ENCODE results near the gene PPIAL4G.
"Not testable (repeated sequence)": the region's sequence is repeated elsewhere in the genome, so short reads cannot be mapped to it uniquely, and the experiment has no call there.

Gene PPIAL4G

GRCh38 chr1:148483029-148483428 is at the start of gene PPIAL4G:
Gene PPIAL4G (minus strand): TSS chr1:148483302. CDS start chr1:148483252, 50 bp downstream.
- DNase-seq (ENCODE audit: low read depth) = not testable (repeated sequence)

GRCh38 chr1:148532158-148532557 is 49.1 kb upstream of the PPIAL4G start:
- DNase-seq (ENCODE audit: low read depth) = not testable (repeated sequence)

GRCh38 chr1:148529101-148529567 is 46.0 kb upstream of the PPIAL4G start:
- peak; percentile 25 for DNase-seq (ENCODE audit: low read depth)

GRCh38 chr1:148528591-148528990 is 45.5 kb upstream of the PPIAL4G start:
- DNase-seq (ENCODE audit: low read depth) = not testable (repeated sequence)

- DNase-seq (ENCODE audit: low read depth) = not testable (repeated sequence)
Observed at GRCh38 chr1:148526587-148526986, 43.5 kb upstream of the PPIAL4G start.

- DNase-seq (ENCODE audit: low read depth) = not testable (repeated sequence)
Observed at GRCh38 chr1:148523205-148524144, 40.4 kb upstream of the PPIAL4G start.

GRCh38 chr1:148522561-148523204 is 39.6 kb upstream of the PPIAL4G start:
- peak; percentile 83 for DNase-seq (ENCODE audit: low read depth)

- peak; percentile 35 for DNase-seq (ENCODE audit: low read depth)
Observed at GRCh38 chr1:148522072-148522471, 39.0 kb upstream of the PPIAL4G start.

GRCh38 chr1:148514310-148514709 is 31.2 kb upstream of the PPIAL4G start:
- not testable (repeated sequence) for DNase-seq (ENCODE audit: low read depth)

GRCh38 chr1:148512571-148513184 is 29.6 kb upstream of the PPIAL4G start:
- DNase-seq (ENCODE audit: low read depth) = not testable (repeated sequence)

- DNase-seq (ENCODE audit: low read depth) = not testable (repeated sequence)
Observed at GRCh38 chr1:148493933-148494332, 10.8 kb upstream of the PPIAL4G start.

- DNase-seq (ENCODE audit: low read depth) = not testable (repeated sequence)
Observed at GRCh38 chr1:148481134-148481533, 2.0 kb downstream of the PPIAL4G start.

GRCh38 chr1:148459694-148460093 is 23.4 kb downstream of the PPIAL4G start:
- DNase-seq (ENCODE audit: low read depth) = not testable (repeated sequence)

GRCh38 chr1:148458901-148459581 is 24.1 kb downstream of the PPIAL4G start:
- not testable (repeated sequence) for DNase-seq (ENCODE audit: low read depth)

GRCh38 chr1:148458398-148458797 is 24.7 kb downstream of the PPIAL4G start:
- DNase-seq (ENCODE audit: low read depth) = not testable (repeated sequence)

GRCh38 chr1:148452845-148453244 is 30.3 kb downstream of the PPIAL4G start:
- DNase-seq (ENCODE audit: low read depth) = not testable (repeated sequence)

GRCh38 chr1:148439654-148440325 is 43.3 kb downstream of the PPIAL4G start:
- not testable (repeated sequence) for DNase-seq (ENCODE audit: low read depth)

- DNase-seq (ENCODE audit: low read depth) = no peak
Observed at GRCh38 chr1:148435406-148435805, 47.7 kb downstream of the PPIAL4G start.

GRCh38 chr1:148434832-148435231 is 48.3 kb downstream of the PPIAL4G start:
- DNase-seq (ENCODE audit: low read depth) = no peak

GRCh38 chr1:148432916-148433317 is 50.2 kb downstream of the PPIAL4G start:
- DNase-seq (ENCODE audit: low read depth) = not testable (repeated sequence)

Measured in GM04503 (cell line).